Smooth muscle cell (in vitro differentiated cells): Measurements from ENCODE around the gene FKBP15. TPM values are rescaled to one million over a fixed set of nuclear protein-coding genes. Genes with fewer than 3 reads are reported as not detected.

Experiments
- DNase-seq: peaks from one replicate; lab custom pipeline; 2025; ENCODE audit not compliant: unreplicated experiment; lab: John Stamatoyannopoulos, UW
- H2AFZ ChIP-seq: fragments of 200-600 bp; sonication (generic); 2 replicates; pipeline ENCODE4 v1.6.0; 2016; ENCODE audit warnings: antibody characterized with exemption, low read depth, mild to moderate bottlenecking
- H3F3A ChIP-seq: fragments of 200-600 bp; sonication (generic); 2 replicates; pipeline ENCODE4 v1.6.0; 2017; ENCODE audit warnings: antibody characterized with exemption, low read depth
- H3K27ac ChIP-seq: fragments of 200-600 bp; sonication (generic); 2 replicates; pipeline ENCODE4 v1.5.1; 2016; ENCODE audit warnings: low read depth, mild to moderate bottlenecking
- H3K27me3 ChIP-seq: fragments of 200-600 bp; sonication (generic); 2 replicates; pipeline ENCODE4 v1.6.1; 2016; ENCODE audit warnings: low read depth, mild to moderate bottlenecking
- H3K36me3 ChIP-seq: fragments of 200-600 bp; sonication (generic); 2 replicates; pipeline ENCODE4 v1.5.1; 2016; ENCODE audit warnings: low read depth
- H3K4me1 ChIP-seq: fragments of 200-600 bp; sonication (generic); 2 replicates; pipeline ENCODE4 v1.5.1; 2016; ENCODE audit warnings: low read depth
- H3K4me2 ChIP-seq: fragments of 200-600 bp; sonication (generic); 2 replicates; pipeline ENCODE4 v1.6.0; 2016; ENCODE audit warnings: mild to moderate bottlenecking
- H3K4me3 ChIP-seq: fragments of 200-600 bp; sonication (generic); 2 replicates; pipeline ENCODE4 v1.5.1; 2016; ENCODE audit warnings: mild to moderate bottlenecking
- H3K79me2 ChIP-seq: fragments of 200-600 bp; sonication (generic); 2 replicates; pipeline ENCODE4 v1.6.0; 2016; ENCODE audit warnings: low read depth, mild to moderate bottlenecking
- H3K9ac ChIP-seq: fragments of 200-600 bp; sonication (generic); 2 replicates; pipeline ENCODE4 v1.6.0; 2016; ENCODE audit warnings: low read depth
- H3K9me3 ChIP-seq: fragments of 200-600 bp; sonication (generic); replicated peaks from 2 replicates; pipeline ENCODE4 v1.5.1; 2016; ENCODE audit warnings: low read depth
- H4K20me1 ChIP-seq: fragments of 200-600 bp; sonication (generic); 2 replicates; pipeline ENCODE4 v1.6.0; 2016; ENCODE audit warnings: low read depth
- WGBS: methylation state at CpG from one replicate; pipeline ENCODE4 v1.1.7; 2016; ENCODE audit warnings: low lambda C conversion rate; 5-methylcytosine and 5-hydroxymethylcytosine counted together
- polyA plus RNA-seq: library from polyadenylated mRNA; unstranded; fragments of >200 nt; fragmentation: Nextera tagmentation; extraction: Ambion mirVana; gene quantifications from 2 replicates; pipeline ENCODE4 v1.2.1, GENCODE V29; 2016
- total RNA-seq: library from RNA; depleted of rRNA; stranded (reverse); fragments of >200 nt; gene quantifications from 2 replicates; pipeline ENCODE4 v1.2.3, GENCODE V29; 2014
- TF ChIP-seq, protein P1 (sequence below): fragments of 200-600 bp; sonication (generic); IDR thresholded peaks from 2 replicates; pipeline ENCODE4 v1.5.1; 2017; ENCODE audit warnings: borderline replicate concordance, mild to moderate bottlenecking, antibody characterized with exemption; ENCODE audit not compliant: insufficient read depth, poor library complexity, severe bottlenecking

The FKBP15 gene
- total and polyA plus RNA-seq, 2 experiments from 2014 or later: 13.0 to 27.9 TPM

- peaks cover 81% of the 10 kb centered on the region for H3K79me2 ChIP-seq
- DNase-seq: no peak
- H3K4me3 ChIP-seq: peak overlapping the region; percentile 82
- H3K4me1 ChIP-seq: peaks cover 22% of the 10 kb centered on the region
- peak overlapping the region; percentile 63 for H3K27ac ChIP-seq
- H4K20me1 ChIP-seq: peaks cover 59% of the 10 kb centered on the region
- H3K9me3 ChIP-seq: no peaks in the 10 kb centered on the region
- no peaks in the 10 kb centered on the region for H3K27me3 ChIP-seq
- H3K4me2 ChIP-seq: peak overlapping the region; percentile 96
- TF ChIP-seq, protein P1, sequence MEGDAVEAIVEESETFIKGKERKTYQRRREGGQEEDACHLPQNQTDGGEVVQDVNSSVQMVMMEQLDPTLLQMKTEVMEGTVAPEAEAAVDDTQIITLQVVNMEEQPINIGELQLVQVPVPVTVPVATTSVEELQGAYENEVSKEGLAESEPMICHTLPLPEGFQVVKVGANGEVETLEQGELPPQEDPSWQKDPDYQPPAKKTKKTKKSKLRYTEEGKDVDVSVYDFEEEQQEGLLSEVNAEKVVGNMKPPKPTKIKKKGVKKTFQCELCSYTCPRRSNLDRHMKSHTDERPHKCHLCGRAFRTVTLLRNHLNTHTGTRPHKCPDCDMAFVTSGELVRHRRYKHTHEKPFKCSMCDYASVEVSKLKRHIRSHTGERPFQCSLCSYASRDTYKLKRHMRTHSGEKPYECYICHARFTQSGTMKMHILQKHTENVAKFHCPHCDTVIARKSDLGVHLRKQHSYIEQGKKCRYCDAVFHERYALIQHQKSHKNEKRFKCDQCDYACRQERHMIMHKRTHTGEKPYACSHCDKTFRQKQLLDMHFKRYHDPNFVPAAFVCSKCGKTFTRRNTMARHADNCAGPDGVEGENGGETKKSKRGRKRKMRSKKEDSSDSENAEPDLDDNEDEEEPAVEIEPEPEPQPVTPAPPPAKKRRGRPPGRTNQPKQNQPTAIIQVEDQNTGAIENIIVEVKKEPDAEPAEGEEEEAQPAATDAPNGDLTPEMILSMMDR: no peak
- peaks cover 7% of the 10 kb centered on the region for H3F3A ChIP-seq
- no peak overlapping the region for H2AFZ ChIP-seq
- H3K36me3 ChIP-seq: no peaks in the 10 kb centered on the region
- 80% methylated on average over 3 of the region's 3 CpGs for WGBS
- H3K9ac ChIP-seq: peak overlapping the region; percentile 3
Observed at GRCh38 chr9:113219186-113219936, 1.7 kb downstream of the FKBP15 start.

DNA sequence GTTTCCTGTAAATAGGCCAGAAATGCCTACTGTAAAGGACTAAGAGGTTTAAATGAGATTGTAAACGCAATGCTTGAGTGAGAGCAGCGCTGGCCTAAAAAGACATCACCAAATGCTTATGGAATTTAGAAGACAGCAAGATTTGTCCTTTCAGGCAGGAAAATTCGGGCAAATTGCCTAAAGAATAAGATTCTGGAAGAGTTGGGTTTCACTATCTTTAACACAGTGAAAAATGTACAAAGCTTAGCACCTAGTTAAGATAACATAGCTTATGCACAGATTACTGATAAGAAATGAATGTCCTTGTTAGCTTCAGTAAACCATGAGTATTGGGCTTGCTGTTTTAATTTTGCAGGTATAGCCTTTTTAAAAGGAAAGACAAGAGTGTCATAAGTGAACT lies 4.7 kb downstream of the FKBP15 start:
- H4K20me1 ChIP-seq: peaks cover 67% of the 10 kb centered on the region
- WGBS: 66% methylated on average over 3 of the region's 3 CpGs
- no peak overlapping the region for H3K4me2 ChIP-seq
- H2AFZ ChIP-seq: no peak overlapping the region
- H3K36me3 ChIP-seq: no peaks in the 10 kb centered on the region
- no peaks in the 10 kb centered on the region for H3K27me3 ChIP-seq
- H3K27ac ChIP-seq: no peak overlapping the region
- no peaks in the 10 kb centered on the region for H3F3A ChIP-seq
- H3K79me2 ChIP-seq: peaks cover 74% of the 10 kb centered on the region
- H3K4me3 ChIP-seq: no peak overlapping the region
- H3K9me3 ChIP-seq: no peaks in the 10 kb centered on the region
- no peak for DNase-seq
- H3K9ac ChIP-seq: no peak overlapping the region
- TF ChIP-seq, protein P1: no peak
- H3K4me1 ChIP-seq: peaks cover 8% of the 10 kb centered on the region

- TF ChIP-seq, protein P1: no peak
- H3K4me1 ChIP-seq: peaks cover 4% of the 10 kb centered on the region
- H3K9me3 ChIP-seq: no peaks in the 10 kb centered on the region
- H4K20me1 ChIP-seq: peaks cover 72% of the 10 kb centered on the region
- DNase-seq: no peak
- H3K9ac ChIP-seq: no peak overlapping the region
- 86% methylated on average over 3 of the region's 3 CpGs for WGBS
- no peaks in the 10 kb centered on the region for H3K36me3 ChIP-seq
- no peak overlapping the region for H3K4me2 ChIP-seq
- no peak overlapping the region for H2AFZ ChIP-seq
- H3F3A ChIP-seq: no peaks in the 10 kb centered on the region
- peaks cover 65% of the 10 kb centered on the region for H3K79me2 ChIP-seq
- H3K27me3 ChIP-seq: no peaks in the 10 kb centered on the region
- H3K27ac ChIP-seq: no peak overlapping the region
- H3K4me3 ChIP-seq: no peak overlapping the region
Observed at GRCh38 chr9:113215132-113215531, 5.9 kb downstream of the FKBP15 start.

GRCh38 chr9:113210815-113211214 lies 10.3 kb downstream of the FKBP15 start:
- TF ChIP-seq, protein P1: no peak

More at GRCh38 chr9:113210815-113211214, 10.3 kb downstream of the FKBP15 start:
- Histone ChIP-seq H3F3A (no peaks in the 10 kb centered on the region), H2AFZ (no peak overlapping the region), H4K20me1 (peaks cover 52% of the 10 kb centered on the region), H3K9me3 (no peaks in the 10 kb centered on the region), H3K9ac (no peak overlapping the region), H3K79me2 (peaks cover 33% of the 10 kb centered on the region), H3K27ac (no peak overlapping the region), H3K27me3 (no peaks in the 10 kb centered on the region), H3K4me2 (no peak overlapping the region), H3K4me3 (no peak overlapping the region), H3K36me3 (peaks cover 16% of the 10 kb centered on the region), H3K4me1 (no peaks in the 10 kb centered on the region)
- no peak for DNase-seq
- WGBS: 96% methylated on average over 10 of the region's 10 CpGs
